G401 (cell line): ENCODE results near the gene PFDN2. TPM values are rescaled to one million over a fixed set of nuclear protein-coding genes. Genes with fewer than 3 reads are reported as not detected.
A peak's percentile ranks its signal among the peaks of the same experiment; 100 is the strongest.

Experiments used
- DNase-seq: peaks from one replicate; pipeline ENCODE4 v3.0.0-alpha.2; 2015; ENCODE audit warnings: low spot score
- in situ Hi-C: cut with HindIII; loops from 2 replicates; pipeline ENCODE4 v1.10.0; 2016; ENCODE audit warnings: low sequenced_read_pairs, mixed read lengths
- total RNA-seq: library from RNA; depleted of rRNA; stranded (reverse); fragments of >200 nt; shearing (Covaris generic); gene quantifications from 2 replicates; pipeline ENCODE4 v1.2.3, GENCODE V29; 2014

PFDN2 gene
- total RNA-seq, 1 experiment from 2014 or later, result 17.5 TPM

GRCh38 chr1:161085165-161085564, 32.7 kb downstream of the PFDN2 start:
- in situ Hi-C loops, result no loop called here
- DNase-seq, result no peak

GRCh38 chr1:161084597-161084988, 33.2 kb downstream of the PFDN2 start:
- DNase-seq, result no peak

GRCh38 chr1:161083748-161084596, 33.9 kb downstream of the PFDN2 start:
- no peak for DNase-seq
- in situ Hi-C loops, result no loop called here

More at GRCh38 chr1:161084597-161084988, 33.2 kb downstream of the PFDN2 start:
- in situ Hi-C loops, result no loop called here

GRCh38 chr1:161082996-161083747, 34.7 kb downstream of the PFDN2 start:
- in situ Hi-C loops, result no loop called here
- no peak for DNase-seq

- in situ Hi-C loops, result no loop called here
- no peak for DNase-seq
Measured at GRCh38 chr1:161082483-161082882, 35.4 kb downstream of the PFDN2 start.

- no peak for DNase-seq
- in situ Hi-C loops, result no loop called here
Measured at GRCh38 chr1:161081519-161081918, 36.3 kb downstream of the PFDN2 start.

- no peak for DNase-seq
- in situ Hi-C loops, result no loop called here
Measured at GRCh38 chr1:161080441-161081405, 37.1 kb downstream of the PFDN2 start.

GRCh38 chr1:161079436-161080110, 38.3 kb downstream of the PFDN2 start:
- no peak for DNase-seq
- in situ Hi-C loops, result no loop called here

GRCh38 chr1:161077426-161077825, 40.4 kb downstream of the PFDN2 start:
- in situ Hi-C loops, result no loop called here
- no peak for DNase-seq

- in situ Hi-C loops, result no loop called here
- DNase-seq, result no peak
Measured at GRCh38 chr1:161076410-161076809, 41.4 kb downstream of the PFDN2 start.

- in situ Hi-C loops, result no loop called here
- DNase-seq, result no peak
Measured at GRCh38 chr1:161074676-161075368, 43.0 kb downstream of the PFDN2 start.

- in situ Hi-C loops, result no loop called here
- DNase-seq, result no peak
Measured at GRCh38 chr1:161073474-161074121, 44.2 kb downstream of the PFDN2 start.

- DNase-seq, result no peak
- in situ Hi-C loops, result no loop called here
Measured at GRCh38 chr1:161072751-161073449, 44.9 kb downstream of the PFDN2 start.

- in situ Hi-C loops, result no loop called here
- DNase-seq, result peak; percentile 17
Measured at GRCh38 chr1:161071886-161072371, 45.9 kb downstream of the PFDN2 start.

- in situ Hi-C loops, result no loop called here
- no peak for DNase-seq
Measured at GRCh38 chr1:161070761-161071160, 47.1 kb downstream of the PFDN2 start.

GRCh38 chr1:161069731-161070270, 48.0 kb downstream of the PFDN2 start, which contains the start of gene ARHGAP30:
Gene ARHGAP30 (minus strand): TSS chr1:161069891. CDS start chr1:161069624, 267 bp downstream.
- in situ Hi-C loops, result no loop called here
- DNase-seq, result no peak

- DNase-seq, result no peak
- in situ Hi-C loops, result no loop called here
Measured at GRCh38 chr1:161069241-161069640, 48.6 kb downstream of the PFDN2 start.
